Adrenal gland (tissue), 12 donors: ENCODE measurements around the gene CD151. TPM values are rescaled to one million over a fixed set of nuclear protein-coding genes. Genes with fewer than 3 reads are reported as not detected.

Experiments used
- DNase-seq, 7 donors: peaks; one replicate each; pipeline ENCODE4 v3.0.0-alpha.2; 2019 to 2020
- H3K27ac ChIP-seq, 5 donors: fragments of 200-600 bp; sonication (generic) in 4 of 5; 1 replicate in 3 of 5; 2 replicates in 2 of 5; pipeline versions ENCODE4 v1.5.1 to v1.8.0; 2016 to 2020; ENCODE audit warnings: mild to moderate bottlenecking in 1 of 5
- H3K27me3 ChIP-seq: fragments of 200-600 bp; 2 replicates; pipeline ENCODE4 v1.8.0; 2021
- H3K36me3 ChIP-seq, 2 donors: fragments of 200-600 bp; replicated peaks in 1 of 2; 1 replicate in 1 of 2; 2 replicates in 1 of 2; pipeline versions ENCODE4 v1.5.1 to v1.8.0; 2018 to 2022
- H3K4me1 ChIP-seq, 2 donors: fragments of 200-600 bp; replicated peaks in 1 of 2; 1 replicate in 1 of 2; 2 replicates in 1 of 2; pipeline versions ENCODE4 v1.5.1 to v1.8.0; 2018 to 2021
- H3K4me3 ChIP-seq, 4 donors: fragments of 200-600 bp; sonication (generic) in 3 of 4; one replicate each; pipeline ENCODE4 v1.5.1; 2016 to 2018
- H3K9me3 ChIP-seq, 3 donors: fragments of 200-600 bp; sonication (generic) in 1 of 3; replicated peaks in 1 of 3; 1 replicate in 2 of 3; 2 replicates in 1 of 3; pipeline versions ENCODE4 v1.5.1 to v1.8.0; 2016 to 2021
- CTCF ChIP-seq, 6 experiments: fragments of 450-650 bp in 4 of 6; fragments of 200-600 bp in 2 of 6; sonication (generic) in 1 of 6; IDR thresholded peaks; 1 replicate in 5 of 6; 2 replicates in 1 of 6; pipeline versions ENCODE4 v1.5.1 to v1.8.0; 2016 to 2021; ENCODE audit warnings: antibody characterized with exemption in 6 of 6, mild to moderate bottlenecking in 2 of 6, moderate library complexity in 1 of 6
- POLR2A ChIP-seq, 2 donors: fragments of 450-650 bp; IDR thresholded peaks; one replicate each; pipeline ENCODE4 v1.6.1; 2017; ENCODE audit warnings: antibody characterized with exemption in 2 of 2, mild to moderate bottlenecking in 2 of 2, moderate library complexity in 1 of 2
- WGBS, 4 donors: extraction: QIAGEN DNeasy Blood & Tissue Kit in 2 of 4; methylation state at CpG; one replicate each; pipeline versions ENCODE4 v1.1.5 to v1.1.7; 2013 to 2017; 5-methylcytosine and 5-hydroxymethylcytosine counted together
- intact Hi-C, 2 donors: fragments of 100-400 bp; cut with DNase I; formaldehyde crosslinking; loops; one replicate each; pipeline versions ENCODE4 v1.14.1 to v1.15.0; 2022 to 2023
- polyA plus RNA-seq, 3 donors: library from polyadenylated mRNA; stranded (reverse); fragments of 200-250 nt in 2 of 3; fragments of 350-450 nt in 1 of 3; fragmentation: Illumina TruSeq in 1 of 3; extraction: RNeasy Lipid Tissue Mini Kit (QIAGEN cat#74804) in 1 of 3; gene quantifications; one replicate each; pipeline ENCODE4 v1.2.3, GENCODE V29; 2013 to 2014
- total RNA-seq, 9 donors: library from RNA; depleted of rRNA in 4 of 9; stranded (reverse); fragments of >200 nt in 4 of 9; fragments of 120-200 nt in 1 of 9; fragmentation: NEBNext Ultra II Directional in 1 of 9; extraction: Animal tissue kit (Norgen Biotek cat#: 25700) in 1 of 9; gene quantifications; one replicate each; pipeline versions ENCODE4 v1.1.0 to v1.2.4, GENCODE V29; 2013 to 2023
- donor health status: healthy with polysubstance abuse.
- donor health status: Bipolar disorder and iron deficiency.
- donor health status: DM: yes; HTN: yes; CAD: no.
- donor health status: DM: no; HTN: no; CAD: no.
- donor health status: DM: no; HTN: no; CAD: no.
- donor health status: DM: yes; HTN: yes; CAD: no.

CD151 gene
- total and polyA plus RNA-seq, 12 donors = 111 to 387 (median 285) TPM

- WGBS, 4 donors = 91 to 93% (median 91%) methylated on average over 10 to 17 of the region's 17 CpGs
- no peak for DNase-seq
- TF ChIP-seq POLR2A (IDR thresholded peaks at IDR 0.05) (no peak), CTCF (IDR thresholded peaks at IDR 0.05) (no peak)
- Histone ChIP-seq H3K4me3 (no peak overlapping the region), H3K4me1 (no peaks in the 10 kb centered on the region), H3K27me3 (no peaks in the 10 kb centered on the region), H3K9me3 (no peaks in the 10 kb centered on the region), H3K36me3 (peaks cover 0 to 4% of the 10 kb centered on the region in 2 donors), H3K27ac (no peak overlapping the region)
- intact Hi-C loops = no loop called here
Observed at GRCh38 chr11:868394-868793, 35.6 kb downstream of the CD151 start.

GRCh38 chr11:868802-869201 lies 36.0 kb downstream of the CD151 start:
- TF ChIP-seq POLR2A (IDR thresholded peaks at IDR 0.05) (no peak), CTCF (IDR thresholded peaks at IDR 0.05) (no peak)
- WGBS, 4 donors = 83 to 91% (median 88%) methylated on average over 6 to 12 of the region's 12 CpGs
- intact Hi-C loops = no loop called here

GRCh38 chr11:869399-870126 lies 36.8 kb downstream of the CD151 start:
- 87 to 89% (median 88%) methylated on average over 3 to 25 of the region's 25 CpGs; no CpG with 5 or more reads in 1 of the 4 donors for WGBS, 4 donors
- H3K36me3 ChIP-seq = peaks cover 0 to 4% of the 10 kb centered on the region in 2 donors
- intact Hi-C loops = no loop called here
- H3K27ac ChIP-seq = no peak overlapping the region
- DNase-seq = no peak
- H3K4me1 ChIP-seq = no peaks in the 10 kb centered on the region
- no peak overlapping the region for H3K4me3 ChIP-seq
- no peaks in the 10 kb centered on the region for H3K9me3 ChIP-seq
- no peak for TF ChIP-seq CTCF (IDR thresholded peaks at IDR 0.05)
- TF ChIP-seq POLR2A (IDR thresholded peaks at IDR 0.05) = no peak
- no peaks in the 10 kb centered on the region for H3K27me3 ChIP-seq

More at GRCh38 chr11:868802-869201, 36.0 kb downstream of the CD151 start:
- no peaks in the 10 kb centered on the region for H3K9me3 ChIP-seq
- peaks cover 0 to 4% of the 10 kb centered on the region in 2 donors for H3K36me3 ChIP-seq
- no peaks in the 10 kb centered on the region for H3K4me1 ChIP-seq
- no peak for DNase-seq
- H3K27me3 ChIP-seq = no peaks in the 10 kb centered on the region
- H3K27ac ChIP-seq = no peak overlapping the region
- no peak overlapping the region for H3K4me3 ChIP-seq

- Histone ChIP-seq H3K27ac (no peak overlapping the region), H3K9me3 (no peaks in the 10 kb centered on the region), H3K4me3 (no peak overlapping the region), H3K4me1 (no peaks in the 10 kb centered on the region), H3K27me3 (no peaks in the 10 kb centered on the region), H3K36me3 (peaks cover 0 to 4% of the 10 kb centered on the region in 2 donors)
- WGBS, 4 donors = 65 to 100% (median 73%) methylated on average over 1 to 8 of the region's 8 CpGs
- intact Hi-C loops = no loop called here
- TF ChIP-seq CTCF (IDR thresholded peaks at IDR 0.05) (no peak), POLR2A (IDR thresholded peaks at IDR 0.05) (no peak)
- no peak for DNase-seq
Observed at GRCh38 chr11:870127-870413, 37.3 kb downstream of the CD151 start.
